OCI-LY1 (cell line): ENCODE results near the gene PILRA.

Source experiments
- EZH2 ChIP-seq: fragments of 200-600 bp; sonication (generic), shearing (Covaris generic); IDR thresholded peaks from 2 replicates; pipeline ENCODE4 v1.8.0; 2017; ENCODE audit warnings: borderline replicate concordance, mixed run types, mild to moderate bottlenecking, antibody characterized with exemption, low read length, moderate library complexity, mixed read lengths
- TF ChIP-seq, protein P1 (sequence below): fragments of 200-600 bp; sonication (generic), shearing (Covaris generic); IDR thresholded peaks from 2 replicates; pipeline ENCODE4 v1.5.1; 2017; ENCODE audit warnings: mild to moderate bottlenecking, antibody characterized with exemption, low read length, moderate library complexity, mixed read lengths

- TF ChIP-seq EZH2, result no peak
- TF ChIP-seq, protein P1, sequence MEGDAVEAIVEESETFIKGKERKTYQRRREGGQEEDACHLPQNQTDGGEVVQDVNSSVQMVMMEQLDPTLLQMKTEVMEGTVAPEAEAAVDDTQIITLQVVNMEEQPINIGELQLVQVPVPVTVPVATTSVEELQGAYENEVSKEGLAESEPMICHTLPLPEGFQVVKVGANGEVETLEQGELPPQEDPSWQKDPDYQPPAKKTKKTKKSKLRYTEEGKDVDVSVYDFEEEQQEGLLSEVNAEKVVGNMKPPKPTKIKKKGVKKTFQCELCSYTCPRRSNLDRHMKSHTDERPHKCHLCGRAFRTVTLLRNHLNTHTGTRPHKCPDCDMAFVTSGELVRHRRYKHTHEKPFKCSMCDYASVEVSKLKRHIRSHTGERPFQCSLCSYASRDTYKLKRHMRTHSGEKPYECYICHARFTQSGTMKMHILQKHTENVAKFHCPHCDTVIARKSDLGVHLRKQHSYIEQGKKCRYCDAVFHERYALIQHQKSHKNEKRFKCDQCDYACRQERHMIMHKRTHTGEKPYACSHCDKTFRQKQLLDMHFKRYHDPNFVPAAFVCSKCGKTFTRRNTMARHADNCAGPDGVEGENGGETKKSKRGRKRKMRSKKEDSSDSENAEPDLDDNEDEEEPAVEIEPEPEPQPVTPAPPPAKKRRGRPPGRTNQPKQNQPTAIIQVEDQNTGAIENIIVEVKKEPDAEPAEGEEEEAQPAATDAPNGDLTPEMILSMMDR, result no peak
These were observed 28.5 kb downstream of the PILRA start for GRCh38 chr7:100401811-100402210.
